ENCODE measurements around the gene TMEM181. TPM values are rescaled to one million over a fixed set of nuclear protein-coding genes. Genes with fewer than 3 reads are reported as not detected.

Gene TMEM181
- total and polyA plus RNA-seq, 2 of the 13 experiments (the other 11 are each of a cell fraction or from before 2014, with no cell fraction given) = 59.1 to 108 TPM

GRCh38 chr6:158518191-158519127, 41.4 kb upstream of the TMEM181 start (continued):
- no peak for TF ChIP-seq ZBTB26 (CRISPR knock-in tag; IDR thresholded peaks at IDR 0.05; ENCODE audit: borderline replicate concordance)
- TF ChIP-seq SMC3 (IDR thresholded peaks at IDR 0.05; ENCODE audit: low read length) = peak; percentile 68; the same call in 1 of the 2 replicates
- TF ChIP-seq RAD21 (CRISPR knock-in tag; IDR thresholded peaks at IDR 0.05) = peak; percentile 23; the same call in 1 of the 2 replicates
- no peak; the same call in 1 of the 2 replicates for TF ChIP-seq ARID4A (CRISPR knock-in tag; IDR thresholded peaks at IDR 0.05; ENCODE audit: borderline replicate concordance)
- TF ChIP-seq XRCC5 (optimal IDR thresholded peaks at IDR 0.05; ENCODE audit: low read length) = peak; percentile 32
- TF ChIP-seq CTCF (CRISPR knock-in tag; IDR thresholded peaks at IDR 0.05) = peak; percentile 71
- no peak for TF ChIP-seq E2F1 (CRISPR knock-in tag; IDR thresholded peaks at IDR 0.05)
- TF ChIP-seq ZNF687 (CRISPR knock-in tag; IDR thresholded peaks at IDR 0.05) = 0 out of 2 replicates have a peak, but pooled peaks have one; percentile 13
- TF ChIP-seq RBFOX2 (IDR thresholded peaks at IDR 0.05; ENCODE audit: low read depth, low read length) = no peak
- TF ChIP-seq GATAD2A (CRISPR knock-in tag; IDR thresholded peaks at IDR 0.05) = peak; percentile 39; the same call in 1 of the 2 replicates
- TF ChIP-seq FOXO1 (CRISPR knock-in tag; IDR thresholded peaks at IDR 0.05) = 0 out of 2 replicates have a peak, but pooled peaks have one; percentile 24
- TF ChIP-seq ZNF563 (CRISPR knock-in tag; IDR thresholded peaks at IDR 0.05) = no peak
- no peak for TF ChIP-seq ZFY (CRISPR knock-in tag; IDR thresholded peaks at IDR 0.05)
- TF ChIP-seq THYN1 (CRISPR knock-in tag; IDR thresholded peaks at IDR 0.05; ENCODE audit: borderline replicate concordance, low read depth) = no peak
- TF ChIP-seq ZFP90 (CRISPR knock-in tag; IDR thresholded peaks at IDR 0.05; ENCODE audit: borderline replicate concordance) = no peak

All from HepG2 (cell line).